OCI-LY1 (cell line): ENCODE results near the gene OR10A4.

Source experiments
- H2AFZ ChIP-seq: fragments of 200-600 bp; sonication (generic), shearing (Covaris generic); 2 replicates; pipeline ENCODE4 v1.6.0; 2014; ENCODE audit warnings: antibody characterized with exemption, mild to moderate bottlenecking, low read length
- H3F3A ChIP-seq: fragments of 200-600 bp; sonication (generic), shearing (Covaris generic); 2 replicates; pipeline ENCODE4 v1.6.0; 2014; ENCODE audit warnings: mild to moderate bottlenecking, antibody characterized with exemption, low read length, moderate library complexity; ENCODE audit not compliant: insufficient read depth
- H3K27ac ChIP-seq: fragments of 200-600 bp; sonication (generic); 2 replicates; pipeline ENCODE4 v1.5.1; 2014; ENCODE audit warnings: low read length, mixed run types, mild to moderate bottlenecking, low read depth; ENCODE audit not compliant: poor library complexity, severe bottlenecking
- H3K27me3 ChIP-seq: fragments of 200-600 bp; sonication (generic); 2 replicates; pipeline ENCODE4 v1.6.0; 2014; ENCODE audit warnings: antibody characterized with exemption, mild to moderate bottlenecking, low read length, moderate library complexity; ENCODE audit not compliant: insufficient read depth
- H3K36me3 ChIP-seq: fragments of 200-600 bp; sonication (generic); 2 replicates; pipeline ENCODE4 v1.6.1; 2014; ENCODE audit warnings: mild to moderate bottlenecking, antibody characterized with exemption, low read length, moderate library complexity, mixed read lengths; ENCODE audit not compliant: insufficient read depth
- H3K4me1 ChIP-seq: fragments of 200-600 bp; sonication (generic); 2 replicates; pipeline ENCODE4 v1.5.1; 2014; ENCODE audit warnings: mild to moderate bottlenecking, low read length, moderate library complexity; ENCODE audit not compliant: insufficient read depth, severe bottlenecking
- H3K4me2 ChIP-seq: fragments of 200-600 bp; sonication (generic), shearing (Covaris generic); 2 replicates; pipeline ENCODE4 v1.6.1; 2014; ENCODE audit warnings: low read length
- H3K4me3 ChIP-seq: fragments of 200-600 bp; sonication (generic); 2 replicates; pipeline ENCODE4 v1.5.1; 2014; ENCODE audit warnings: low read length, low read depth, mild to moderate bottlenecking, mixed read lengths; ENCODE audit not compliant: poor library complexity, severe bottlenecking
- H3K79me2 ChIP-seq: fragments of 200-600 bp; shearing (Covaris generic); 2 replicates; pipeline ENCODE4 v1.6.1; 2016; ENCODE audit warnings: mixed run types, low read length, mixed read lengths; ENCODE audit not compliant: insufficient read depth
- H3K9ac ChIP-seq: fragments of 200-600 bp; sonication (generic), shearing (Covaris generic); 2 replicates; pipeline ENCODE4 v1.6.1; 2014; ENCODE audit warnings: mild to moderate bottlenecking, low read length, mixed read lengths
- H3K9me2 ChIP-seq: fragments of 200-600 bp; sonication (generic), shearing (Covaris generic); 2 replicates; pipeline ENCODE4 v1.6.1; 2014; ENCODE audit warnings: low read depth, mild to moderate bottlenecking, low read length, mixed read lengths
- H3K9me3 ChIP-seq: fragments of 200-600 bp; shearing (Covaris generic); 2 replicates; pipeline ENCODE4 v1.6.1; 2014; ENCODE audit warnings: low read length, mixed read lengths
- H4K20me1 ChIP-seq: fragments of 200-600 bp; sonication (generic), shearing (Covaris generic); 2 replicates; pipeline ENCODE4 v1.6.0; 2016; ENCODE audit warnings: mild to moderate bottlenecking, low read length; ENCODE audit not compliant: insufficient read depth
- CTCF ChIP-seq: fragments of 200-600 bp; sonication (generic), shearing (Covaris generic); IDR thresholded peaks from 2 replicates; pipeline ENCODE4 v1.5.1; 2017; ENCODE audit warnings: mild to moderate bottlenecking, antibody characterized with exemption, low read length, moderate library complexity, mixed read lengths
- EZH2 ChIP-seq: fragments of 200-600 bp; sonication (generic), shearing (Covaris generic); IDR thresholded peaks from 2 replicates; pipeline ENCODE4 v1.8.0; 2017; ENCODE audit warnings: borderline replicate concordance, mixed run types, mild to moderate bottlenecking, antibody characterized with exemption, low read length, moderate library complexity, mixed read lengths

The OR10A4 gene, protein sequence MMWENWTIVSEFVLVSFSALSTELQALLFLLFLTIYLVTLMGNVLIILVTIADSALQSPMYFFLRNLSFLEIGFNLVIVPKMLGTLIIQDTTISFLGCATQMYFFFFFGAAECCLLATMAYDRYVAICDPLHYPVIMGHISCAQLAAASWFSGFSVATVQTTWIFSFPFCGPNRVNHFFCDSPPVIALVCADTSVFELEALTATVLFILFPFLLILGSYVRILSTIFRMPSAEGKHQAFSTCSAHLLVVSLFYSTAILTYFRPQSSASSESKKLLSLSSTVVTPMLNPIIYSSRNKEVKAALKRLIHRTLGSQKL

GRCh38 chr11:6876325-6876724 is at the start of gene OR10A4:
Gene OR10A4 (plus strand): TSS chr11:6876625. CDS start chr11:6876648, 23 bp downstream.
- Histone ChIP-seq H3K27ac (no peak within 1 kb of the TSS), H4K20me1 (no peaks in the 10 kb centered on the region), H3K4me2 (no peak within 1 kb of the TSS), H3K27me3 (no peaks in the 10 kb centered on the region), H3F3A (no peaks in the 10 kb centered on the region), H3K4me1 (no peaks in the 10 kb centered on the region), H3K9ac (no peak within 1 kb of the TSS), H3K36me3 (no peaks in the 10 kb centered on the region), H2AFZ (no peak within 1 kb of the TSS), H3K9me2 (no peaks in the 10 kb centered on the region), H3K79me2 (no peaks in the 10 kb centered on the region), H3K4me3 (no peak within 1 kb of the TSS), H3K9me3 (no peaks in the 10 kb centered on the region)
- TF ChIP-seq CTCF = no peak
- no peak for TF ChIP-seq EZH2

- Histone ChIP-seq H3K27me3 (no peaks in the 10 kb centered on the region), H3K4me3 (no peak overlapping the region), H2AFZ (no peak overlapping the region), H3K9me3 (no peaks in the 10 kb centered on the region), H3K4me2 (no peak overlapping the region), H3F3A (no peaks in the 10 kb centered on the region), H3K27ac (no peak overlapping the region), H3K9ac (no peak overlapping the region), H3K9me2 (no peaks in the 10 kb centered on the region), H3K79me2 (no peaks in the 10 kb centered on the region), H3K36me3 (no peaks in the 10 kb centered on the region), H3K4me1 (no peaks in the 10 kb centered on the region), H4K20me1 (no peaks in the 10 kb centered on the region)
- TF ChIP-seq CTCF (no peak), EZH2 (no peak)
These were observed 48.3 kb upstream of the OR10A4 start for GRCh38 chr11:6828103-6828502.

GRCh38 chr11:6833356-6833755 is 43.1 kb upstream of the OR10A4 start:
- TF ChIP-seq EZH2 (no peak), CTCF (no peak)
- Histone ChIP-seq H3K4me1 (no peaks in the 10 kb centered on the region), H3K27ac (no peak overlapping the region), H3K9ac (no peak overlapping the region), H3K79me2 (no peaks in the 10 kb centered on the region), H4K20me1 (no peaks in the 10 kb centered on the region), H3K4me2 (no peak overlapping the region), H3K9me2 (no peaks in the 10 kb centered on the region), H3K9me3 (no peaks in the 10 kb centered on the region), H3F3A (no peaks in the 10 kb centered on the region), H3K27me3 (no peaks in the 10 kb centered on the region), H3K36me3 (no peaks in the 10 kb centered on the region), H2AFZ (no peak overlapping the region), H3K4me3 (no peak overlapping the region)
